ENCODE data around the gene NDUFA12.

DNA sequence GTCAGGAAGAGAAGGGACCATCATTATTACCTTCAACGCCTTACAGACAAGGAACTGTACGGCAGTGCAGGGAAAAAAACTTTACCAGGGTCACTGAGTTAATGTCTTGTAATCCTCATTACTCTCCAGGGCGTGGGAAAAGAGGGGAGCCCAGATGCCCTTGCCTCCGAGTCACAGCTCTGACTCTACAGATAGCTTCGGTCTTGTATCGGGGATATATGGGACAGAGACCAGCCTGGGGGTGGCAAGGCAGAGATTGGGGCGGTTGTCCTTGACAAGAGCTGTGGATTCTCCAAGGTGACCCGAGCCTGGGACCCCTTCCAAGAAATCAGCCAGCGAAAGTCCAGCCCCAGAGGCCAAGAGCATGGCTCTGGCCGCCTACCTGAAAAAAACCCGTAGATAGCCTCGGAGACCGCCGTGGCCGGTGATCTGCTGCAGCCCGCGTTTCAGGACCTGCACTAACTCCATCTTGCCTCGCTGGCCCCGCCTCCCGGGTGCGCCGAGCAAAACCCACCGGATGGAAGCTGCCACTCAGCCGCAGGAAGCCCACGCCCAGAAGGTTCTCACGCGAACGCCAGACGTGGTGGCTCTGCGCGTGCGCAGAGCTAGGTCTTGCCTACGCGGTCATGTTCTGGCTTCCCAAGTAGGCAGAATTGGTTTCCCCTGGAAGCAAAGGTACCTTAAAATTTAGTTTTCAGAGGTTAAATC, at the start of gene NDUFA12:
- TF ChIP-seq POLR2AphosphoS5 (IDR thresholded peaks at IDR 0.05; ENCODE audit: low read depth, low read length) (peak; percentile 94), POLR2A (IDR thresholded peaks at IDR 0.05; ENCODE audit: low read depth, low read length) (peak; percentile 96)
